H1 (cell line): ENCODE measurements around the gene RNF166. TPM values are rescaled to one million over a fixed set of nuclear protein-coding genes. Genes with fewer than 3 reads are reported as not detected.

Experiments
- CTCF ChIA-PET: fragments of 300-600 bp; sonication (Branson Sonifier 250); formaldehyde crosslinking; loops from one replicate; lab custom pipeline; 2021; ENCODE audit not compliant: partially characterized antibody; lab: Charles Lee
- POLR2A ChIA-PET: fragments of 300-600 bp; sonication (Branson Sonifier 250); formaldehyde crosslinking; loops from one replicate; lab custom pipeline; 2021; ENCODE audit warnings: inconsistent platforms; ENCODE audit not compliant: partially characterized antibody; lab: Charles Lee
- DNase-seq, 2 experiments: peaks; one replicate each; pipeline versions ENCODE4 v3.0.0 to v3.0.0-alpha.2; 2010 to 2022; ENCODE audit warnings: low spot score in 2 of 2, low read depth in 1 of 2, mixed read lengths in 1 of 2
- FAIRE-seq: peaks from 2 replicates; lab custom pipeline; 2011; peaks lifted over from hg19 to GRCh38; lab: Jason Lieb, UNC
- H2AFZ ChIP-seq: 2 replicates; pipeline ENCODE4 v1.8.1; 2012; ENCODE audit warnings: low read length, inconsistent platforms
- H2AK5ac ChIP-seq: 2 replicates; pipeline ENCODE4 v1.6.1; 2013; ENCODE audit warnings: low read depth, low read length
- H2BK120ac ChIP-seq: replicated peaks from 2 replicates; pipeline ENCODE3; 2013; ENCODE audit warnings: low read depth, low read length, inconsistent platforms
- H2BK12ac ChIP-seq: 2 replicates; pipeline ENCODE4 v1.6.1; 2013; ENCODE audit warnings: low read depth, low read length
- H2BK15ac ChIP-seq: 2 replicates; pipeline ENCODE4 v1.6.1; 2013; ENCODE audit warnings: low read length
- H2BK20ac ChIP-seq: 2 replicates; pipeline ENCODE4 v1.6.1; 2013; ENCODE audit warnings: low read length
- H2BK5ac ChIP-seq: 2 replicates; pipeline ENCODE4 v1.6.1; 2013; ENCODE audit warnings: low read depth, low read length
- H3K14ac ChIP-seq: 2 replicates; pipeline ENCODE4 v1.6.1; 2013; ENCODE audit warnings: inconsistent platforms; ENCODE audit not compliant: insufficient read length
- H3K18ac ChIP-seq: 2 replicates; pipeline ENCODE4 v1.6.1; 2013; ENCODE audit warnings: low read length; ENCODE audit errors: extremely low read depth
- H3K23ac ChIP-seq: 2 replicates; pipeline ENCODE4 v1.6.1; 2013; ENCODE audit warnings: inconsistent platforms; ENCODE audit not compliant: insufficient read length
- H3K23me2 ChIP-seq: 2 replicates; pipeline ENCODE4 v1.6.1; 2013; ENCODE audit warnings: low read depth, low read length
- H3K27ac ChIP-seq: 2 replicates; pipeline ENCODE4 v1.6.1; 2011; ENCODE audit warnings: low read depth, low read length, inconsistent platforms
- H3K27me3 ChIP-seq, 4 experiments: replicated peaks in 1 of 4; 1 replicate in 1 of 4; 2 replicates in 3 of 4; pipeline versions ENCODE4 v1.6.1 to v1.8.1; 2011 to 2013; ENCODE audit warnings: low read length in 3 of 4, mild to moderate bottlenecking in 3 of 4, inconsistent platforms in 2 of 4, mixed read lengths in 2 of 4, moderate library complexity in 1 of 4; ENCODE audit not compliant: control insufficient read depth in 3 of 4, insufficient read depth in 3 of 4; ENCODE audit errors: extremely low read depth in 1 of 4
- H3K36me3 ChIP-seq, 4 experiments: 2 replicates each; pipeline versions ENCODE4 v1.6.1 to v1.8.1; 2011 to 2013; ENCODE audit warnings: mild to moderate bottlenecking in 4 of 4, low read length in 3 of 4, moderate library complexity in 2 of 4, control low read depth in 1 of 4, inconsistent platforms in 1 of 4; ENCODE audit not compliant: insufficient read depth in 4 of 4, control insufficient read depth in 2 of 4
- H3K4ac ChIP-seq: replicated peaks from 2 replicates; pipeline ENCODE3; 2013; ENCODE audit warnings: low read length, low read depth, mixed read lengths, inconsistent platforms; ENCODE audit not compliant: insufficient read length
- H3K4me1 ChIP-seq, 4 experiments: replicated peaks in 1 of 4; 1 replicate in 1 of 4; 2 replicates in 3 of 4; pipeline versions ENCODE4 v1.6.1 to v1.8.1; 2011 to 2013; ENCODE audit warnings: low read length in 3 of 4, inconsistent platforms in 2 of 4, mixed read lengths in 1 of 4; ENCODE audit not compliant: insufficient read depth in 4 of 4, control insufficient read depth in 3 of 4
- H3K4me2 ChIP-seq, 2 experiments: 2 replicates each; pipeline versions ENCODE4 v1.6.1 to v1.8.1; 2011 to 2013; ENCODE audit warnings: low read depth in 2 of 2, low read length in 2 of 2, control low read depth in 1 of 2, inconsistent platforms in 1 of 2, mild to moderate bottlenecking in 1 of 2; ENCODE audit not compliant: insufficient read depth in 1 of 2
- H3K4me3 ChIP-seq, 4 experiments: fragments of 200-600, 300-600 bp in 1 of 4; sonication (generic), shearing (Covaris generic), sonication (Bioruptor Twin) in 1 of 4; 2 replicates each; pipeline versions ENCODE4 v1.5.1 to v1.8.1; 2011 to 2016; ENCODE audit warnings: low read length in 4 of 4, low read depth in 3 of 4, control low read depth in 2 of 4, inconsistent platforms in 2 of 4, mild to moderate bottlenecking in 2 of 4, mixed read lengths in 1 of 4, moderate library complexity in 1 of 4; ENCODE audit not compliant: insufficient read depth in 2 of 4; ENCODE audit errors: extremely low read depth in 1 of 4
- H3K56ac ChIP-seq: replicated peaks from 2 replicates; pipeline ENCODE3; 2013; ENCODE audit warnings: low read depth, mild to moderate bottlenecking, mixed read lengths, low read length, inconsistent platforms; ENCODE audit not compliant: insufficient read length
- H3K79me1 ChIP-seq: 2 replicates; pipeline ENCODE4 v1.6.1; 2013; ENCODE audit warnings: low read depth, low read length, control low read depth
- H3K79me2 ChIP-seq, 2 experiments: 2 replicates each; pipeline versions ENCODE4 v1.6.1 to v1.8.1; 2012 to 2013; ENCODE audit warnings: low read length in 2 of 2, mild to moderate bottlenecking in 2 of 2, inconsistent platforms in 1 of 2; ENCODE audit not compliant: insufficient read depth in 2 of 2, control insufficient read depth in 1 of 2
- H3K9ac ChIP-seq, 4 experiments: replicated peaks in 1 of 4; 1 replicate in 1 of 4; 2 replicates in 3 of 4; pipeline versions ENCODE4 v1.6.1 to v1.8.1; 2011 to 2013; ENCODE audit warnings: low read depth in 3 of 4, low read length in 3 of 4, control low read depth in 2 of 4, mild to moderate bottlenecking in 2 of 4, moderate library complexity in 2 of 4, inconsistent platforms in 1 of 4; ENCODE audit errors: extremely low read depth in 1 of 4
- H3K9me3 ChIP-seq, 2 experiments: 2 replicates each; pipeline versions ENCODE4 v1.6.1 to v1.8.1; 2012 to 2013; ENCODE audit warnings: mild to moderate bottlenecking in 2 of 2, moderate library complexity in 2 of 2, control low read depth in 1 of 2, inconsistent platforms in 1 of 2, low read depth in 1 of 2, low read length in 1 of 2, mixed read lengths in 1 of 2; ENCODE audit not compliant: insufficient read depth in 2 of 2
- H4K20me1 ChIP-seq, 2 experiments: replicated peaks in 1 of 2; 2 replicates each; pipeline versions ENCODE3 to v1.8.1; 2011 to 2013; ENCODE audit warnings: inconsistent platforms in 2 of 2, low read length in 2 of 2, mild to moderate bottlenecking in 1 of 2; ENCODE audit not compliant: insufficient read depth in 2 of 2, control insufficient read depth in 1 of 2
- H4K5ac ChIP-seq: 2 replicates; pipeline ENCODE4 v1.6.1; 2013; ENCODE audit warnings: low read length, low read depth, mixed read lengths, inconsistent platforms; ENCODE audit not compliant: insufficient read length
- H4K8ac ChIP-seq: 2 replicates; pipeline ENCODE4 v1.8.0; 2013; ENCODE audit warnings: mild to moderate bottlenecking, moderate library complexity, low read length, inconsistent platforms; ENCODE audit not compliant: insufficient read depth; ENCODE audit errors: extremely low read depth
- H4K91ac ChIP-seq: replicated peaks from 2 replicates; pipeline ENCODE3; 2013; ENCODE audit warnings: low read length, mixed read lengths, inconsistent platforms; ENCODE audit not compliant: insufficient read length
- BRCA1 ChIP-seq: IDR thresholded peaks from 2 replicates; pipeline ENCODE4 v1.6.1; 2012; ENCODE audit warnings: low read depth, low read length, improper control_type of control experiment
- SRF ChIP-seq: IDR thresholded peaks from 2 replicates; pipeline ENCODE4 v1.6.1; 2011; ENCODE audit warnings: mild to moderate bottlenecking, low read depth, low read length, moderate library complexity
- WGBS, 2 experiments: shearing (Covaris generic) in 1 of 2; methylation state at CpG; one replicate each; pipeline versions ENCODE4 v1.1.6 to v1.1.7; 2013 to 2015; ENCODE audit warnings: low lambda C conversion rate in 2 of 2, mixed read lengths in 2 of 2, inconsistent platforms in 1 of 2, low coverage in 1 of 2, missing lambda C conversion rate in 1 of 2; ENCODE audit not compliant: insufficient replicate concordance in 2 of 2, insufficient coverage in 1 of 2, insufficient read length in 1 of 2; ENCODE audit errors: extremely low coverage in 1 of 2, missing lambda C conversion rate in 1 of 2; 5-methylcytosine and 5-hydroxymethylcytosine counted together
- polyA plus RNA-seq, 7 experiments: library from polyadenylated mRNA; depleted of rRNA in 3 of 7; stranded (reverse) in 5 of 7; unstranded in 2 of 7; fragments of >200 nt in 5 of 7; fragments of 200-250 nt in 2 of 7; gene quantifications; 1 replicate in 5 of 7; 2 replicates in 1 of 7; 4 replicates in 1 of 7; pipeline versions ENCODE4 v1.2.1 to v1.2.3, GENCODE V29; 2011 to 2013; ENCODE audit warnings: missing spikeins in 2 of 7, mixed read lengths in 2 of 7
- total RNA-seq: library from RNA; stranded (reverse); fragmentation: NEBNext Ultra II Directional; extraction: Animal tissue kit (Norgen Biotek cat#: 25700); gene quantifications from 2 replicates; pipeline ENCODE4 v1.2.1, GENCODE V29; 2021

RNF166 gene
- total and polyA plus RNA-seq, 2 of the 8 experiments (the other 6 are each of a cell fraction or from before 2014, with no cell fraction given): 29.8 to 31.2 TPM

DNA sequence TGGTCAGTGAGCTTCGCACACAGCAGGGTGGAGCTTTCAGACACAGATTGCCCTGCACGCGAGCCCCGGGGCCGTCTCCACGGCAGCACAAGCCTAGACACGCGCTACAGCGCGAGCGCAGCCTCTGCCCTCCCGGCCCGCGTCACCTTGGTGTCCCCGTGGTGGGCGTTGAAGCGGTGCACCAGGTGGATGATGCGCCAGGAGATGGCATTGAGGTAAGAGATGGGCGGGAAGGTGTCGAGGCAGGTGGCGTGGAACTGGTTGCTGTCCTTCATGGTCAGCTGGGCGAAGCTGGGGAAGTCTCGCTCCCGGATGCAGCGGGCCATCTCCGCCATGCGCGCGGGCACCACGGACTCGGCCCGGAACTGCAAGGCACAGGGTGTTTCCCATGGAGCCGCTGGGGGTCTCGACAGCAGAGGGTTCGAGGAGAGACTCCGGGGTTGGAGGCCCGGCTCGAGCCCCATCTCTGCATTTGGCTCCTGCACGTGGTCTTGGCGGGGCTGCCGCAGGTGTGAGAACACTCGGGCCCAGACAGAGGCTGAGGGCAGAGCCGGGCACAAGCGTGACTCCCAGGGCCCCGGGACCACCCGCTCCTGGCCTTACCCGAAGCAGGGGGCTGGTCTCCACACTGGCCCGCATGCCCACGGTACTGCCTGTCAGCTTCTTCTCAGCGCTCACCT, 51.0 kb downstream of the RNF166 start:
- TF ChIP-seq BRCA1 (no peak), SRF (no peak)
- Histone ChIP-seq H2BK20ac (no peak overlapping the region), H3K36me3 (peaks cover 3 to 29% (median 4%) of the 10 kb centered on the region in 4 experiments; a peak in 7 of 8 replicates), H3K56ac (no peak overlapping the region), H4K20me1 (peaks cover 2 to 35% of the 10 kb centered on the region in 2 experiments), H4K8ac (no peak overlapping the region; the same call in 1 of the 2 replicates), H2BK12ac (no peak overlapping the region), H2BK15ac (no peak overlapping the region), H2BK5ac (no peak overlapping the region), H3K79me2 (peaks cover 0 to 14% of the 10 kb centered on the region in 2 experiments; a peak in 3 of 4 replicates), H3K27me3 (no peaks in the 10 kb centered on the region), H3K4me3 (no peak overlapping the region), H3K14ac (no peak overlapping the region), H3K27ac (no peak overlapping the region; the same call in 1 of the 2 replicates), H3K4me2 (no peak overlapping the region), H3K9me3 (no peaks in the 10 kb centered on the region), H3K79me1 (peaks cover 3% of the 10 kb centered on the region), H2AFZ (no peak overlapping the region), H3K4me1 (peaks cover 0 to 6% (median 4%) of the 10 kb centered on the region in 4 experiments; a peak in 5 of 7 replicates), H3K9ac (no peak overlapping the region), H3K18ac (no peak overlapping the region), H3K23ac (no peak overlapping the region), H4K5ac (no peak overlapping the region), H2AK5ac (no peak overlapping the region), H4K91ac (no peak overlapping the region), H2BK120ac (no peak overlapping the region), H3K23me2 (peaks cover 7% of the 10 kb centered on the region; the same call in 1 of the 2 replicates), H3K4ac (no peak overlapping the region)
- FAIRE-seq (no peak), DNase-seq (no peak)
- CTCF ChIA-PET: interaction anchor here (1.2 to 1.9 kb wide), 3 partner anchors 22 to 67 kb away, joined by 3 to 4 read pairs (median 4); no protein-coding TSS in a partner anchor
- POLR2A ChIA-PET: interaction anchor here (2.0 kb wide), 1 partner anchor 8 kb away, joined by 4 read pairs; the partner anchor contains the start of gene MVD
- 94% methylated on average over 46 of the region's 50 CpGs; no CpG with 5 or more reads in 1 of the 2 experiments for WGBS, 2 experiments
